GM23338 (cell line): ENCODE measurements around the gene CLK1. TPM values are rescaled to one million over a fixed set of nuclear protein-coding genes. Genes with fewer than 3 reads are reported as not detected.
"Not testable (repeated sequence)": the region's sequence is repeated elsewhere in the genome, so short reads cannot be mapped to it uniquely, and the experiment has no call there.

Experiments
- ATAC-seq: fragments of 200-7000 bp; cut with Tn5 transposase; 3 replicates; pipeline ENCODE4 v1.9.1; 2020
- DNase-seq: peaks from one replicate; pipeline ENCODE4 v3.0.0-alpha.2; 2015; ENCODE audit warnings: low spot score
- H2AFZ ChIP-seq: fragments of 200-600 bp; sonication (generic); 2 replicates; pipeline ENCODE4 v1.8.0; 2016; ENCODE audit warnings: antibody characterized with exemption, mild to moderate bottlenecking, moderate library complexity
- H3F3A ChIP-seq: fragments of 200-600 bp; sonication (generic); replicated peaks from 2 replicates; pipeline ENCODE4 v1.8.0; 2017; ENCODE audit warnings: antibody characterized with exemption, mixed run types, low read depth
- H3K27ac ChIP-seq: fragments of 200-600 bp; sonication (generic); 2 replicates; pipeline ENCODE4 v1.6.1; 2016; ENCODE audit warnings: low read depth
- H3K27me3 ChIP-seq: fragments of 200-600 bp; sonication (generic); 2 replicates; pipeline ENCODE4 v1.8.0; 2016; ENCODE audit warnings: mild to moderate bottlenecking, mixed run types, moderate library complexity; ENCODE audit not compliant: insufficient read depth
- H3K36me3 ChIP-seq: fragments of 200-600 bp; sonication (generic); 2 replicates; pipeline ENCODE4 v1.8.0; 2016; ENCODE audit warnings: mild to moderate bottlenecking; ENCODE audit not compliant: insufficient read depth
- H3K4me1 ChIP-seq: fragments of 200-600 bp; sonication (generic); 2 replicates; pipeline ENCODE4 v1.8.0; 2016; ENCODE audit warnings: mild to moderate bottlenecking, moderate library complexity; ENCODE audit not compliant: insufficient read depth
- H3K4me2 ChIP-seq: fragments of 200-600 bp; sonication (generic); 2 replicates; pipeline ENCODE4 v1.7.1; 2017; ENCODE audit warnings: mixed run types
- H3K4me3 ChIP-seq: fragments of 200-600 bp; sonication (generic); 2 replicates; pipeline ENCODE4 v1.6.1; 2016; ENCODE audit warnings: mixed run types
- H3K79me2 ChIP-seq: fragments of 200-600 bp; sonication (generic); replicated peaks from 2 replicates; pipeline ENCODE4 v1.8.0; 2017; ENCODE audit warnings: mild to moderate bottlenecking; ENCODE audit not compliant: insufficient read depth
- H3K9me2 ChIP-seq: fragments of 200-600 bp; sonication (generic); 2 replicates; pipeline ENCODE4 v1.8.0; 2017; ENCODE audit not compliant: insufficient read depth
- H4K20me1 ChIP-seq: fragments of 200-600 bp; sonication (generic); replicated peaks from 2 replicates; pipeline ENCODE4 v1.8.0; 2017; ENCODE audit warnings: mild to moderate bottlenecking; ENCODE audit not compliant: insufficient read depth
- H3K27ac Mint-ChIP-seq: 2 replicates; pipeline ENCODE4 v1.8.0; 2020; ENCODE audit warnings: inconsistent platforms, mild to moderate bottlenecking, moderate library complexity, mixed read lengths
- H3K27me3 Mint-ChIP-seq: 3 replicates; pipeline ENCODE4 v1.8.0; 2022; ENCODE audit warnings: low read depth, mild to moderate bottlenecking, moderate library complexity, mixed read lengths, inconsistent platforms; ENCODE audit not compliant: insufficient read depth, poor library complexity
- H3K36me3 Mint-ChIP-seq: 3 replicates; pipeline ENCODE4 v1.8.0; 2021; ENCODE audit warnings: low read depth, mild to moderate bottlenecking, inconsistent platforms, moderate library complexity, mixed read lengths
- H3K4me1 Mint-ChIP-seq: 3 replicates; pipeline ENCODE4 v1.8.0; 2020; ENCODE audit warnings: mild to moderate bottlenecking, inconsistent platforms, mixed read lengths
- H3K4me3 Mint-ChIP-seq: 3 replicates; pipeline ENCODE4 v1.8.0; 2021; ENCODE audit warnings: moderate library complexity, mild to moderate bottlenecking, inconsistent platforms, mixed read lengths
- H3K9me3 Mint-ChIP-seq: 3 replicates; pipeline ENCODE4 v1.8.0; 2020; ENCODE audit warnings: moderate library complexity, mild to moderate bottlenecking, inconsistent platforms, mixed read lengths
- EZH2phosphoT487 ChIP-seq: fragments of 200-600 bp; sonication (generic); IDR thresholded peaks from one replicate; pipeline ENCODE4 v1.8.1; 2018; ENCODE audit warnings: antibody characterized with exemption; ENCODE audit not compliant: unreplicated experiment
- NANOG ChIP-seq: IDR thresholded peaks from 2 replicates; pipeline ENCODE4 v1.6.1; 2016; ENCODE audit warnings: antibody characterized with exemption, borderline replicate concordance
- REST ChIP-seq: IDR thresholded peaks from one replicate; pipeline ENCODE4 v1.6.1; 2018; ENCODE audit warnings: antibody characterized with exemption; ENCODE audit not compliant: unreplicated experiment
- STAT1 ChIP-seq: IDR thresholded peaks from one replicate; pipeline ENCODE4 v1.6.1; 2016; ENCODE audit warnings: antibody characterized with exemption; ENCODE audit not compliant: unreplicated experiment
- polyA plus RNA-seq: library from polyadenylated mRNA; unstranded; fragments of >200 nt; fragmentation: Nextera tagmentation; extraction: Ambion mirVana; gene quantifications from 2 replicates; pipeline ENCODE4 v1.2.1, GENCODE V29; 2016
- total RNA-seq: library from RNA; depleted of rRNA; stranded (reverse); fragments of >200 nt; shearing (Covaris generic); gene quantifications from 2 replicates; pipeline ENCODE4 v1.2.3, GENCODE V29; 2014
- TF ChIP-seq, protein P1 (sequence below): fragments of 250-450 bp; sonication (Bioruptor Pico); IDR thresholded peaks from 2 replicates; pipeline ENCODE4 v1.5.0; 2020; ENCODE audit warnings: mild to moderate bottlenecking, moderate library complexity

CLK1 gene
- total and polyA plus RNA-seq, 2 experiments from 2014 or later = 26.7 to 36.0 TPM

GRCh38 chr2:200820573-200821234, 43.8 kb downstream of the CLK1 start (continued):
- no peak for TF ChIP-seq REST

DNA sequence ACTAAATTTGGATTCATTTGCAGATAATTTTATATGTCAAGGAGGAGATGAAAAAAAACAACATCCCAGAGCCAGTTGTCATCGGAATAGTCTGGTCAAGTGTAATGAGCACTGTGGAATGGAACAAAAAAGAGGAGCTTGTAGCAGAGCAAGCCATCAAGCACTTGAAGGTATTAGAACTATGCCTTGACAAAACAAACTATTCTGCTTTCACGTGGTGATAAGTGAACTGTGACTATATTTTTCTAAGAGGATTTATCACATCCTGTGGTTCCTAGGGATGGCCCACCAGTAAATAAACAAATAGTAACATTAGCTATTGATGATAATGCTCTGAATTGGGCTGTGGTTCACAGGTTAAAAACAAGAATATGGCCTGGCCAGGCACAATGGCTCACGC, 45.7 kb downstream of the CLK1 start:
- not testable (repeated sequence) for H3K27ac Mint-ChIP-seq, H3K4me1 Mint-ChIP-seq

DNA sequence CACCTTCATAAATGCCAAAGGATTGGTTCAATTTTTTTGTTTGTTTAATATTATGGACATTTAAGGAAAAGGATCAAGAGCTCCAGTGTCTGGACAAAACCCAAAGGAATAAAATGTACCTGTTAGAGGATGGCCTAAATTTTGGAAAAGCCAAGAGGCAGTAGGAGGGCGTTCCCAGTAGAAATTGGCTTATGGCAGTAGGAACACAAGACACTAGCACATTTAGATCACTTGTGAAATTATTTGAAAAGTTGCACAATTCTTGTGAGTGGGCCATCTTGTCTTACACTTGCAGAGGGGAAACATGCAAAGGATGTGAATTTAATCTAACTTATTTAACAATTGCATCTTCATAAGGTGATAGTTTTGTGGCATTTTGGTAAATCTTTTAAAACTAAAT, 49.5 kb downstream of the CLK1 start:
- Histone ChIP-seq H3K36me3 (peaks cover 68% of the 10 kb centered on the region), H3K4me3 (no peak overlapping the region), H3K4me2 (no peak overlapping the region), H3F3A (peaks cover 7% of the 10 kb centered on the region; the same call in 1 of the 2 replicates), H3K4me1 (peaks cover 18% of the 10 kb centered on the region), H3K9me2 (no peaks in the 10 kb centered on the region), H3K79me2 (peaks cover 47% of the 10 kb centered on the region), H2AFZ (no peak overlapping the region), H3K27me3 (no peaks in the 10 kb centered on the region), H3K27ac (no peak overlapping the region), H4K20me1 (peaks cover 25% of the 10 kb centered on the region)
- no peak for ATAC-seq
- H3K27ac Mint-ChIP-seq = no peak overlapping the region
- H3K4me1 Mint-ChIP-seq = peaks cover 19% of the 10 kb centered on the region
- H3K27me3 Mint-ChIP-seq = peaks cover 13% of the 10 kb centered on the region
- no peak for DNase-seq
- H3K9me3 Mint-ChIP-seq = no peaks in the 10 kb centered on the region
- peaks cover 76% of the 10 kb centered on the region for H3K36me3 Mint-ChIP-seq
- H3K4me3 Mint-ChIP-seq = no peak overlapping the region
- TF ChIP-seq EZH2phosphoT487 (no peak), NANOG (no peak), REST (no peak), STAT1 (no peak)
- TF ChIP-seq, protein P1, sequence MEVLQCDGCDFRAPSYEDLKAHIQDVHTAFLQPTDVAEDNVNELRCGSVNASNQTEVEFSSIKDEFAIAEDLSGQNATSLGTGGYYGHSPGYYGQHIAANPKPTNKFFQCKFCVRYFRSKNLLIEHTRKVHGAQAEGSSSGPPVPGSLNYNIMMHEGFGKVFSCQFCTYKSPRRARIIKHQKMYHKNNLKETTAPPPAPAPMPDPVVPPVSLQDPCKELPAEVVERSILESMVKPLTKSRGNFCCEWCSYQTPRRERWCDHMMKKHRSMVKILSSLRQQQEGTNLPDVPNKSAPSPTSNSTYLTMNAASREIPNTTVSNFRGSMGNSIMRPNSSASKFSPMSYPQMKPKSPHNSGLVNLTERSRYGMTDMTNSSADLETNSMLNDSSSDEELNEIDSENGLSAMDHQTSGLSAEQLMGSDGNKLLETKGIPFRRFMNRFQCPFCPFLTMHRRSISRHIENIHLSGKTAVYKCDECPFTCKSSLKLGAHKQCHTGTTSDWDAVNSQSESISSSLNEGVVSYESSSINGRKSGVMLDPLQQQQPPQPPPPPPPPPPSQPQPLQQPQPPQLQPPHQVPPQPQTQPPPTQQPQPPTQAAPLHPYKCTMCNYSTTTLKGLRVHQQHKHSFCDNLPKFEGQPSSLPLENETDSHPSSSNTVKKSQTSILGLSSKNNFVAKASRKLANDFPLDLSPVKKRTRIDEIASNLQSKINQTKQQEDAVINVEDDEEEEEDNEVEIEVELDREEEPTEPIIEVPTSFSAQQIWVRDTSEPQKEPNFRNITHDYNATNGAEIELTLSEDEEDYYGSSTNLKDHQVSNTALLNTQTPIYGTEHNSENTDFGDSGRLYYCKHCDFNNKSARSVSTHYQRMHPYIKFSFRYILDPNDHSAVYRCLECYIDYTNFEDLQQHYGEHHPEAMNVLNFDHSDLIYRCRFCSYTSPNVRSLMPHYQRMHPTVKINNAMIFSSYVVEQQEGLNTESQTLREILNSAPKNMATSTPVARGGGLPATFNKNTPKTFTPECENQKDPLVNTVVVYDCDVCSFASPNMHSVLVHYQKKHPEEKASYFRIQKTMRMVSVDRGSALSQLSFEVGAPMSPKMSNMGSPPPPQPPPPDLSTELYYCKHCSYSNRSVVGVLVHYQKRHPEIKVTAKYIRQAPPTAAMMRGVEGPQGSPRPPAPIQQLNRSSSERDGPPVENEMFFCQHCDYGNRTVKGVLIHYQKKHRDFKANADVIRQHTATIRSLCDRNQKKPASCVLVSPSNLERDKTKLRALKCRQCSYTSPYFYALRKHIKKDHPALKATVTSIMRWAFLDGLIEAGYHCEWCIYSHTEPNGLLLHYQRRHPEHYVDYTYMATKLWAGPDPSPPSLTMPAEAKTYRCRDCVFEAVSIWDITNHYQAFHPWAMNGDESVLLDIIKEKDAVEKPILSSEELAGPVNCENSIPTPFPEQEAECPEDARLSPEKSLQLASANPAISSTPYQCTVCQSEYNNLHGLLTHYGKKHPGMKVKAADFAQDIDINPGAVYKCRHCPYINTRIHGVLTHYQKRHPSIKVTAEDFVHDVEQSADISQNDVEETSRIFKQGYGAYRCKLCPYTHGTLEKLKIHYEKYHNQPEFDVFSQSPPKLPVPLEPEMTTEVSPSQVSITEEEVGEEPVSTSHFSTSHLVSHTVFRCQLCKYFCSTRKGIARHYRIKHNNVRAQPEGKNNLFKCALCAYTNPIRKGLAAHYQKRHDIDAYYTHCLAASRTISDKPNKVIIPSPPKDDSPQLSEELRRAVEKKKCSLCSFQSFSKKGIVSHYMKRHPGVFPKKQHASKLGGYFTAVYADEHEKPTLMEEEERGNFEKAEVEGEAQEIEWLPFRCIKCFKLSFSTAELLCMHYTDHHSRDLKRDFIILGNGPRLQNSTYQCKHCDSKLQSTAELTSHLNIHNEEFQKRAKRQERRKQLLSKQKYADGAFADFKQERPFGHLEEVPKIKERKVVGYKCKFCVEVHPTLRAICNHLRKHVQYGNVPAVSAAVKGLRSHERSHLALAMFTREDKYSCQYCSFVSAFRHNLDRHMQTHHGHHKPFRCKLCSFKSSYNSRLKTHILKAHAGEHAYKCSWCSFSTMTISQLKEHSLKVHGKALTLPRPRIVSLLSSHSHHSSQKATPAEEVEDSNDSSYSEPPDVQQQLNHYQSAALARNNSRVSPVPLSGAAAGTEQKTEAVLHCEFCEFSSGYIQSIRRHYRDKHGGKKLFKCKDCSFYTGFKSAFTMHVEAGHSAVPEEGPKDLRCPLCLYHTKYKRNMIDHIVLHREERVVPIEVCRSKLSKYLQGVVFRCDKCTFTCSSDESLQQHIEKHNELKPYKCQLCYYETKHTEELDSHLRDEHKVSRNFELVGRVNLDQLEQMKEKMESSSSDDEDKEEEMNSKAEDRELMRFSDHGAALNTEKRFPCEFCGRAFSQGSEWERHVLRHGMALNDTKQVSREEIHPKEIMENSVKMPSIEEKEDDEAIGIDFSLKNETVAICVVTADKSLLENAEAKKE (CRISPR knock-in tag) = no peak

More for the DNA sequence above, 45.7 kb downstream of the CLK1 start:
- not testable (repeated sequence) for H3K4me3 Mint-ChIP-seq, H3K27me3 Mint-ChIP-seq, DNase-seq, H2AFZ ChIP-seq, ATAC-seq, H3K27ac ChIP-seq, H3K4me2 ChIP-seq, H3K4me1 ChIP-seq, H3K9me3 Mint-ChIP-seq, H3K9me2 ChIP-seq, H3K27me3 ChIP-seq, H3K4me3 ChIP-seq
- H3K36me3 Mint-ChIP-seq = peaks cover 83% of the 10 kb centered on the region
- H3K36me3 ChIP-seq = peaks cover 83% of the 10 kb centered on the region
- H3F3A ChIP-seq = peaks cover 18% of the 10 kb centered on the region
- peaks cover 27% of the 10 kb centered on the region for H3K79me2 ChIP-seq
- H4K20me1 ChIP-seq = peaks cover 20% of the 10 kb centered on the region
